Measurements from ENCODE around the gene KPNA1. TPM values are rescaled to one million over a fixed set of nuclear protein-coding genes. Genes with fewer than 3 reads are reported as not detected.

The KPNA1 gene
- total RNA-seq, 1 donor from 2014 or later: 71.7 TPM

GRCh38 chr3:122397201-122397600, 117.5 kb downstream of the KPNA1 start:
- DNase-seq (ENCODE audit: missing footprints) (no peak), ATAC-seq (no peak)
- intact Hi-C loops (cut with DNase I): no loop called here

DNA sequence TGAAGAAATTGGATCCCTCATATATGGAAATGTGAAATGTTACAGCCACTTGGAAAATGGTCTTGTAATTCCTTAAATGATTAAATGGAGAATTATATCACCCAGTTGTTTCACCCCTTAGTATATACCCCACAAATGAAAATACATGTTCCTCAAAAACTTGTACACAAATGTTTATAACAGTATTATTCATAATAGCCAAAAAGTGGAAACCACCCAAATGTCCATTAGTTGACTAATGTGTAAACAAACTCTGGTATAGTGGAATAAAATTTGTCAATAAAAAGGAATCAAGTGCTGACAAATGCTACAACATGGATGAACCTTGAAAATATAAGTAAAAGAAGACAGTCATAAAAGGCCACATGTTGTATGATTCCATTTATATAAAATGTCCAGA, 118.2 kb downstream of the KPNA1 start:
- no peak for DNase-seq (ENCODE audit: missing footprints)
- no peak for ATAC-seq
- intact Hi-C loops (cut with DNase I): no loop called here

GRCh38 chr3:122395582-122395981, 119.2 kb downstream of the KPNA1 start:
- intact Hi-C loops (cut with DNase I): no loop called here
- ATAC-seq (no peak), DNase-seq (ENCODE audit: missing footprints) (no peak)

DNA sequence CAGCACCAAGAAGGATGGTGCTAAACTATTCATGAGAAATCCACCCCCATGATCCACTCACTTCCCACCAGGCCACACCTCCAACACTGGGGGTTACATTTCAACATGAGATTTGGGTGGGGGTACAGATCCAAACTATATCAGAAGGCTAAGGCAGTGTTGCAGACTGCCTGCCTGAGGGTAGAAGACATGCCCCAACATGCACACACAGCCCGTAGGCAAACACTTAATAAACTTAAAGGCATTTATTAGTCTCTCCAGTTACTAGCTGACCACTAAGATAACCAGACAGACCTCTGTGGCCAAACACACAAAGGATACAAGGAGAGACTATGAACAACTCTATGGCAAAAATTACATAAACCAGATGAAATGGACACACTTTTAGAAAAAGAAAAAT, 120.6 kb downstream of the KPNA1 start:
- intact Hi-C loops (cut with DNase I): loop anchor here (5.0 kb wide), 1 partner anchor 63 kb away; no protein-coding TSS in a partner anchor

DNA sequence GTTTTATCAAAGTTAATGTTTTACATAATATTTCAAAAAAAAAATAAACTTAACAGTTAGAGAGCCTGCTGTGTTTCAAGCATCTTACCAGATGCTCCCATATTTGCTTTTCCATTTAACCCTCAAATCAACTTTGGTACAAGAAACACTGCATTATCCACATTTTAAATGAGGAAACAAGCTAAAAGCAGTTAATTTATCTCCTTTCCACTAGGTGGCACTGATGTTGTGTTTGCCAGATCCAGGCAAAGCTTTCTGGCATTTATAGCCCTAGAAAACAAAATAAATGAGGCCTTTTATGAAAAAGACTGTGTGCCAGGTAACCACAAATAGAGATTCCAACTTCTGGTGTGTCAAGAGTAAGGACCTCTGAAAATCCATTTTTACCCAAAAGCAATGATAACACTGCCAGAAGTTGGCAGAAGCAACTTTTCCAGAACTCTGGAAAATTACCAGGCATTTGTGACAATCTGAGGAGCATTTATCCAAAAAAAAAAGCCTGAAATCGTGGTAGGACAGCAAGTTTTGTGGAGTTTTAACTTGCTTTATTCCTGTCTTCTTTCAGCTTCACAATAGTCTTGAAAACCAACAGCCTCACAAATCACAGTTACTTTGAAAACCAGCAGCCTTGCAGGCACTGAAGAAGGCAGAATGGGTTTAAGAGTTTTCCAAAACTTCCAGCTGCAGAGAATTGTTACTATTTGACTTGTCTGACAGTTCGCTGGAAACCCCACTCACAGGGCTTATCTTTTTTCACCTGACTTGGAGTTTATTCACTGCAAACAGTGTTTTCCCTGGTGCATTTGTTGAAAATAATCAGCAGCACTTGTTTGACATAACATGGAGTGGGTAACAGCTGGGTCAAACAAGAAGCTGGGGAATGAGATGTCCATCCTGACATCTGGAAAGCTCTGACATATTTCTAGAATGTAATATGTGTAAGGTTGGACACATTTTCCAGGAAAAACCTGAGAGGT, 121.6 kb downstream of the KPNA1 start:
- ATAC-seq (no peak), DNase-seq (ENCODE audit: missing footprints) (no peak)
- intact Hi-C loops (cut with DNase I): loop anchor here (1.0 to 5.0 kb wide), 2 partner anchors 64 to 286 kb away; no protein-coding TSS in a partner anchor

More for the DNA sequence above, 120.6 kb downstream of the KPNA1 start:
- ATAC-seq (no peak), DNase-seq (ENCODE audit: missing footprints) (no peak)

DNA sequence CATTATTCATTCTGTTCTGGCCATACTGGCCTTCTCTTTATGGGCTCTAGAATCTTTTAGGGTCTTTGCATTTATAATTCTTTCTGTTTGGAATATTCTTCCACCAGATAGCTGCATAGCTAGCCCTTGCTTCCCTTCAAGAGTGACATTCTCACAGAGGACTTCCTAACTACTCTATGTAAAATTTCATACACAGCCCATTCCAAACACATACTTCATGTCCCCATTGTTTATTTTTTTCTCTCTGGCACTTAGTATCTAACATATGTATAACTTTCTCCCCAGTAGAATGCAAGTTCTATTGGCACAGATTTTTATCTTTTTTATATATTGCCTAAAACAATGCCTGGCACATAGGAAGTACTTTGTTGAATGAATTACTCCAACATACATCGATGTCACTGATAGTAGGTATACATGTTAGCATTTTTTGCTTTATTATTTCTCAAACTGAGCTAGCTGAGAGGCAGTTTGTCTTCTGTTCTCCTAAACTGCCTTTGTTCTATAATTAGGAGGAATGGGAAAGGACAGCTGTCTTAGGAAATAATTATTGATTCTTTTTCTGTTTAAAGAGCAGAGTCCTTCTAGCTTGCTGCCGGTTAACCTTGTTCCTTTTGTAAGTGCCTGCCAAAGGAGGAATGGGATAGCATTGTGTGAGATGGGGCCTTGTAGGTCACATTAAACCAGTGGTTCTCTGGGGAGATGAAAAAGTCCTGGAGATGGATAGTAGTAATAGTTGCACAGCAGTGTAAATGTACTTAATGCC, 122.9 kb downstream of the KPNA1 start:
- intact Hi-C loops (cut with DNase I): loop anchor here (5.0 kb wide), 1 partner anchor 65 kb away; no protein-coding TSS in a partner anchor

GRCh38 chr3:122390665-122391064, 124.1 kb downstream of the KPNA1 start:
- peak; percentile 50 for ATAC-seq
- intact Hi-C loops (cut with DNase I): loop anchor here (5.0 kb wide), 1 partner anchor 67 kb away; no protein-coding TSS in a partner anchor
- no peak for DNase-seq (ENCODE audit: missing footprints)

More for the DNA sequence above, 122.9 kb downstream of the KPNA1 start:
- DNase-seq (ENCODE audit: missing footprints) (no peak), ATAC-seq (no peak)

- no peak for ATAC-seq
- no peak for DNase-seq (ENCODE audit: missing footprints)
- intact Hi-C loops (cut with DNase I): loop anchor here (5.0 kb wide), 1 partner anchor 67 kb away; no protein-coding TSS in a partner anchor
These were observed 124.8 kb downstream of the KPNA1 start for GRCh38 chr3:122389892-122390291.

GRCh38 chr3:122389197-122389596, 125.5 kb downstream of the KPNA1 start:
- DNase-seq (ENCODE audit: missing footprints): no peak
- intact Hi-C loops (cut with DNase I): no loop called here
- ATAC-seq: no peak

GRCh38 chr3:122387709-122388108, 127.0 kb downstream of the KPNA1 start:
- DNase-seq (ENCODE audit: missing footprints) (no peak), ATAC-seq (no peak)
- intact Hi-C loops (cut with DNase I): no loop called here

DNA sequence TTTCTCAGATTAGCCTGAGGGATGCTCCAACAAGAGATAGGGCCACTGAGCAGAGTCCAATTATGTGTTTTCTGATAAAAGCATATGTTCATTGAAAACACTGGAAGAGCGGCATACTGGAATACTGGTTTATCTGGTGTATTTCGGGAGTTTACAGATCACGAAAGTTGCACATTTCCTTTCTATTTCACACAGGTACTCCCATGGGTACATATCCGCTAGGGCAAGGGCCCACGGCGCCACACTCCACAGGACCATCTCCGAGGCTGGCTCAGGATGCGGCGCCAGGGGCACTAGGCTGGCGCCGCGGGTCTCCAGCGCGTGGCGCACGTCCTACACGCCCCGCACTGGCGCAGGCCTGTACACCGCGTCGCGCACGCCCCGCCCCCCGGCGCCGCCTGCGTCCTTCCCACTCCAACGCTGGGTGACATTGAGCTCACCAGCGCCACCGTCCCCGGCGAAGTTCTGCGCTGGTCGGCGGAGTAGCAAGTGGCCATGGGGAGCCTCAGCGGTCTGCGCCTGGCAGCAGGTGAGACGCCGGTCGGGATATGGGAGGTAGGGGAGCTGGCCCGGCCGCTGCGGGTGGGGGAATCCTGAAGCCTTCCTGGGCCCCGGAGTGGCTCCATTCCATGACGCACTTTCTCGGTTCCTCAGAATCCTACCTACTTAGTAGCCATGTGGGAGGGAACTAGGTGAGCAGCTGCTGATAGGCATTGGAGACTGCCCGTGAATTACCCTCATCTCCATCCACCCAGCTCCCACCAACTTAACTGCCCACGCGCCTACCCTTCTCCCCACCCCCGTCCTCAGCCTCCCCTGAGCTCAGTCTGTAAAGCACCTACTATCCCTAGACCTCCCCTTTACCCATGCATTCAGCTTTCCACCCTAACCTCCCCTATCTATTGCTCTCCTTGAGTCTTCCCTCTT, 130.7 kb downstream of the KPNA1 start, which contains the start of gene FAM162A:
FAM162A (plus strand) TSS at position 412 of the 927 bp plus-strand sequence; CDS start at position 496, 84 bp downstream.
- intact Hi-C loops (cut with DNase I): loop anchor here (2.0 kb wide), 1 partner anchor 297 kb away; the partner anchor contains the start of gene PARP14
- ATAC-seq: peak; percentile 99
- peak; percentile 99 for DNase-seq (ENCODE audit: missing footprints)

DNA sequence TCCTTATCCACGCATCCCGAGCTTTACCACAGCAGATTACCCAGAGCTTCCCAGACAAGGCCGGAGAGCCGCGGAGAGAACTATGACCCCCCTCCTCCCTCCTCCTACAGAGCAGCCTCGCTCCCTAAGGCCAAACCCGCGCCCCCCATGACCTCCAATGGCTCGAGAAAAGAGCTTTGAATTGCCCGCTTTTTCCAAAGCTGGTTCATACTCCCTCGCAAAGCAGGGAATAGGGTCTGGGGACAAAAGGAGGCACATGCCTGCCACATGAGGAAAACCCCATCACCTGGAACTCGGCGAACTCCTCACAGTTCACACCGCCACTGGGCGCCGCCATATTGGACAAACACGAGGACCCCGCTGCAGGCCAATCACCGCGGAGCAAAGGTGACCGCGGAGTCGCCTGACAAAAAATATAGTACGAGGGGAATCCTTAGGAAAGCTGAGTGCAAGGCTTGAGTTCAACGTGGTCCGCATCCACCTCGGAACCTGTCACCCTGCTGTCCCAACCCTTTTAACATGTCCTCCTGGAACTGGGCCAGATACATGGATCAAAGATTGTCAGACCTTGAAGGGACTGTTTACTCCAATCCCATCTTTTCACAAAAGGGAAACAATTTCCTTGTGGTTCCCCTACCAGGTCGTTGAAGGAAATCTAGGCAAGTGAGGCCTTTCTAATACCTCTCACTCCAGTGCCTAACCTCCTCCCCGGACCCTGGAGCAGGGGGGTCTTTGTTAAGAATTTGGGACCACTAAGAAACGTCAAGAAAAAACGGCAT, 131.7 kb downstream of the KPNA1 start, which contains the start of gene MIX23:
MIX23 (minus strand) TSS at position 344 of the 779 bp plus-strand sequence; CDS start at position 337, 7 bp downstream.
- DNase-seq (ENCODE audit: missing footprints) (peak; percentile 95), ATAC-seq (peak; percentile 87)
- intact Hi-C loops (cut with DNase I): no loop called here

DNA sequence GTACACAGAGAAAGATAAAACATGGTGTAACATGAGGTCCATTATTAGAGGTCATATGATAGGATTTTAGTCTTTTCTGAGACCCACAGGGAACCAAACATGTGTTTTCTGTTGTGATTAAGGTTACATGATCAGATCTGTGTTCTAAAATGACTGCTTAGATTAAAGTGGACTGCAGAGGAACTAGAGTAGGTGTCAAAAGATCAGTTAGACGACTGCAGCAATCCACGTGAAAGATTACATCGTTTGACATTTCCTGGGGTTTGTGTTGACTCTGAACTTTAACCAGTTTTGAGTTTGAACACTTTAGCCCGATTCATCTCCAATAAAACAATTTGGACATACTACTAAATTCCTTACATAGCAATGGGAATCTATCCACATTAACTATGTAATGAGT, 136.8 kb downstream of the KPNA1 start:
- ATAC-seq (no peak), DNase-seq (ENCODE audit: missing footprints) (no peak)
- intact Hi-C loops (cut with DNase I): no loop called here

GRCh38 chr3:122374034-122374433, 140.7 kb downstream of the KPNA1 start:
- intact Hi-C loops (cut with DNase I): no loop called here
- DNase-seq (ENCODE audit: missing footprints) (no peak), ATAC-seq (no peak)

Data from Right ventricle myocardium inferior (tissue), 1 donor.